DOHH2 (cell line): ENCODE measurements around the gene ABCD1.

Source experiments
- CTCF ChIP-seq: fragments of 200-600 bp; sonication (generic); IDR thresholded peaks from one replicate; pipeline ENCODE4 v1.5.1; 2014; ENCODE audit warnings: antibody characterized with exemption, mild to moderate bottlenecking, low read depth, low read length; ENCODE audit not compliant: poor library complexity, severe bottlenecking
- EZH2phosphoT487 ChIP-seq: fragments of 200-600 bp; sonication (generic); IDR thresholded peaks from 2 replicates; pipeline ENCODE4 v1.6.1; 2017; ENCODE audit warnings: borderline replicate concordance, mild to moderate bottlenecking, antibody characterized with exemption, low read length, moderate library complexity, mixed read lengths

GRCh38 chrX:153771415-153772315 is 47.0 kb downstream of the ABCD1 start:
- TF ChIP-seq CTCF (no peak), EZH2phosphoT487 (no peak)
